Prostate gland (tissue), 2 donors: ENCODE measurements around the gene JMJD4. TPM values are rescaled to one million over a fixed set of nuclear protein-coding genes. Genes with fewer than 3 reads are reported as not detected.

Experiments
- DNase-seq: peaks from one replicate; pipeline ENCODE4 v3.0.0-alpha.2; 2019; ENCODE audit warnings: low spot score
- H3K27ac ChIP-seq, 2 donors: fragments of 200-600 bp; sonication (generic); 2 replicates each; pipeline ENCODE4 v1.5.1; 2017 to 2019
- H3K27me3 ChIP-seq: fragments of 200-600 bp; sonication (generic); replicated peaks from 2 replicates; pipeline ENCODE4 v1.5.1; 2019; ENCODE audit not compliant: insufficient read depth
- H3K36me3 ChIP-seq, 2 donors: fragments of 200-600 bp; sonication (generic); 1 replicate in 1 of 2; 2 replicates in 1 of 2; pipeline versions ENCODE4 v1.5.1 to v1.8.1; 2017 to 2019
- H3K4me1 ChIP-seq: fragments of 200-600 bp; sonication (generic); replicated peaks from 2 replicates; pipeline ENCODE4 v1.5.1; 2019
- H3K4me3 ChIP-seq, 2 donors: fragments of 200-600 bp; sonication (generic); 2 replicates each; pipeline ENCODE4 v1.5.1; 2017 to 2019
- H3K9me3 ChIP-seq: fragments of 200-600 bp; sonication (generic); 2 replicates; pipeline ENCODE4 v1.5.1; 2017
- POLR2A ChIP-seq: fragments of 450-650 bp; IDR thresholded peaks from one replicate; pipeline ENCODE4 v1.6.1; 2016; ENCODE audit warnings: antibody characterized with exemption, mild to moderate bottlenecking
- POLR2AphosphoS5 ChIP-seq: sonication (generic); formaldehyde crosslinking; IDR thresholded peaks from one replicate; pipeline ENCODE4 v1.6.1; 2017; ENCODE audit warnings: antibody characterized with exemption
- WGBS: methylation state at CpG from one replicate; pipeline ENCODE4 v1.1.5; 2018; 5-methylcytosine and 5-hydroxymethylcytosine counted together
- intact Hi-C: fragments of 100-400 bp; cut with DNase I; formaldehyde crosslinking; loops from one replicate; pipeline ENCODE4 v1.14.2; 2022
- total RNA-seq, 2 donors: library from RNA; depleted of rRNA; stranded (reverse); fragments of >200 nt; gene quantifications; one replicate each; pipeline ENCODE4 v1.1.0, GENCODE V29; 2016
- TF ChIP-seq, protein P1 (sequence below), 4 experiments: fragments of 200-600 bp in 2 of 4; fragments of 450-650 bp in 2 of 4; sonication (generic) in 2 of 4; IDR thresholded peaks; 1 replicate in 3 of 4; 2 replicates in 1 of 4; pipeline ENCODE4 v1.5.1; 2016 to 2019; ENCODE audit warnings: antibody characterized with exemption in 4 of 4, mild to moderate bottlenecking in 2 of 4, moderate library complexity in 2 of 4

The JMJD4 gene
- total RNA-seq, 2 donors from 2014 or later: 29.8 to 38.3 TPM

DNA sequence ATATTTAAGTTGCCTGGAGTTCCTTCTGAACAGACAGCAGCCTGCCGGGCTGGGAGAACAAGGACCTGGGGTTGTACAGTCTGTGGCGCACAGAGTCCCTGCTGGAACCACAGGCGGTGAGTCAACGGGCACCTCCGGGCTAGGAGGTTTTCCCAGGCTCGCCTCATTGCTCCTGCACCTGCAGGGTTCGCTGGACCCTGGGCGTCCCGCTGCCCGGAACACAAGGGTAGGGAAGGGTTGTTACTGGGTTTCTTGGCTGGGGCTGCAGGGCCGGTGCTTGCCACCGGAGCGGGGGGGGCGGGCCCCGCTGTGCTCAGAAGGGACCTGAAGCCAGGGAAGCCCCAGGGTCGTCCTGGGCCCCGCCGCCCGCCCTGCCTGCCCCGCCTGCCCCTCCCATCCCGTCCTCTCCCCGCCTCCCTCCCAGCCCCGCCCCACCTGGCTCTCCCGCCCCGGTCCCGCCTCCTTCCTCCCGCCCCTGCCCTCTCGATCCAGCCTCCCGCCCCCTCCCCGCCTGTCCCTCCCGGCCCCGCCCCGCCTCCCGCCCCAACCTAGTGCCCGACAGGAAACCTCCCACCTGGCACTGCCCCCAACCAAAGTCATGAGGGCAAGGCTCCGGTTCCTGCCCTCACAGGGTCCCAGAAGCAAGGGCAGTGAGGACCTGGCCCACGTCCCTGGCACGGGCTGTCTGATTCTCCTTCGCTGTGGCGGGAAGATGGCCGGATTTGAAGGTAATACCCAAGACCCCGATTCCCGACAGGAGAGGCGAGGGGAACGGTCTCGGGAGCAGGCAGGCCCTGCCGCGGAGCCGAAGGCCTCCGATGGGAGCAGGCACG is 6.8 kb downstream of the JMJD4 start:
- no peaks in the 10 kb centered on the region for H3K9me3 ChIP-seq
- H3K36me3 ChIP-seq: peaks cover 0 to 3% of the 10 kb centered on the region in 2 donors
- WGBS: under 1% methylated on average over 27 of the region's 51 CpGs
- DNase-seq: peak; percentile 84
- TF ChIP-seq, protein P1, sequence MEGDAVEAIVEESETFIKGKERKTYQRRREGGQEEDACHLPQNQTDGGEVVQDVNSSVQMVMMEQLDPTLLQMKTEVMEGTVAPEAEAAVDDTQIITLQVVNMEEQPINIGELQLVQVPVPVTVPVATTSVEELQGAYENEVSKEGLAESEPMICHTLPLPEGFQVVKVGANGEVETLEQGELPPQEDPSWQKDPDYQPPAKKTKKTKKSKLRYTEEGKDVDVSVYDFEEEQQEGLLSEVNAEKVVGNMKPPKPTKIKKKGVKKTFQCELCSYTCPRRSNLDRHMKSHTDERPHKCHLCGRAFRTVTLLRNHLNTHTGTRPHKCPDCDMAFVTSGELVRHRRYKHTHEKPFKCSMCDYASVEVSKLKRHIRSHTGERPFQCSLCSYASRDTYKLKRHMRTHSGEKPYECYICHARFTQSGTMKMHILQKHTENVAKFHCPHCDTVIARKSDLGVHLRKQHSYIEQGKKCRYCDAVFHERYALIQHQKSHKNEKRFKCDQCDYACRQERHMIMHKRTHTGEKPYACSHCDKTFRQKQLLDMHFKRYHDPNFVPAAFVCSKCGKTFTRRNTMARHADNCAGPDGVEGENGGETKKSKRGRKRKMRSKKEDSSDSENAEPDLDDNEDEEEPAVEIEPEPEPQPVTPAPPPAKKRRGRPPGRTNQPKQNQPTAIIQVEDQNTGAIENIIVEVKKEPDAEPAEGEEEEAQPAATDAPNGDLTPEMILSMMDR (IDR thresholded peaks at IDR 0.05): no peak
- TF ChIP-seq POLR2A (no peak), POLR2AphosphoS5 (no peak)
- no peaks in the 10 kb centered on the region for H3K27me3 ChIP-seq
- intact Hi-C loops: no loop called here
- peak overlapping the region; percentile 65 to 73 for H3K27ac ChIP-seq
- peaks cover 5% of the 10 kb centered on the region for H3K4me1 ChIP-seq
- peak overlapping the region; percentile 42 to 46 for H3K4me3 ChIP-seq

DNA sequence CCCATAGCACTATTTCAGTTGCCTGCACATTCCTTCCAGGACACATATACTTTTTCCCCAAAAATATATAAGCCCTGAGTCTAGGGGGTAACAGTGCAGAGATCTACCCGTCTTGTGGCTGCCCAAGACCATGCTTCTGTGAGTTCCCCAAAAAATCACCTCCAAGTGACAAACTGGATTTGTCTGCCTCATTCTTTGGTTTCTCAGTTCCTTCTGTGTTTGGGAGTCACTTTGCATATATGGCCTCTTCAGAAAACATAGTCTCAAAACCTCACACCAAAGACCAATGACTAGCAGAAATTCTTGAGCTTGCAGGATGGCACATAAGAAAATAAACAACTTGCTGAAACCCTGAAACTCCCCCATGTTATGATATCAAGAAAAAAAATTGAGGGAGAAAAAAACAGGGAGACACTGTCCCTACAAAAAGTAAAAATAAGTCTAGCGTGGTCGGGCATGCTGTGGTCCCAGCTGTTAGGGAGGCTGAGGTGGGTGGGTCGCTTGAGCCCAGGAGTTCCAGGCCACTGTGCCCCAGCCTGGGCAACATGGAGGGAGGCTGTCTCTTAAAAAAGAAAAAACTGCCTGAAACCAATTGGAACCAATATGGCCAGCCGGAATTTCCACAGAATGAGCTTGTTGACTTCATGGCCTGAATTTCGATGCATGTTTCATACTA is 8.0 kb downstream of the JMJD4 start:
- H3K4me1 ChIP-seq: peaks cover 5% of the 10 kb centered on the region
- TF ChIP-seq, protein P1 (IDR thresholded peaks at IDR 0.05): no peak
- TF ChIP-seq POLR2A (no peak), POLR2AphosphoS5 (no peak)
- no peaks in the 10 kb centered on the region for H3K27me3 ChIP-seq
- WGBS: 82% methylated on average over 6 of the region's 6 CpGs
- no peaks in the 10 kb centered on the region for H3K36me3 ChIP-seq
- H3K9me3 ChIP-seq: no peaks in the 10 kb centered on the region
- intact Hi-C loops: no loop called here
- no peak for DNase-seq
- no peak overlapping the region for H3K27ac ChIP-seq
- H3K4me3 ChIP-seq: no peak overlapping the region

DNA sequence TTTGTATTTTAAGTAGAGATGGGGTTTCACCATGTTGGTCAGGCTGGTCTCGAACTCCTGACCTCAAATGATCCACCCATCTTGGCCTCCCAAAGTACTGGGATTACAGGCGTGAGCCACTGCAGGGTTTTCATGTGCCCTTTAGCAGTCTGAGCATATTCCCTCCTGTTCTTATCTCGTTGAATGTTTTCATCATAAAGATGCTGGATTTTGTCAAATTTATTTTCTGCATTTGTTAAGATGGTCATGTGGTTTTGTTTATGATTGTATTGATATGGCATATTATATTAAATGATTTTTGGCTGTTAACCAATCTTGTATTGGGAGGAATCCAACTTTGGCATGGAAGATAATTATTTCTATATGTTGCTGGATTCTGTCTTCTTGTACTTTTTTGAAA is 8.8 kb downstream of the JMJD4 start:
- Histone ChIP-seq H3K36me3 (no peaks in the 10 kb centered on the region), H3K4me3 (no peak overlapping the region), H3K4me1 (peaks cover 5% of the 10 kb centered on the region), H3K9me3 (no peaks in the 10 kb centered on the region), H3K27me3 (no peaks in the 10 kb centered on the region), H3K27ac (no peak overlapping the region)
- 65% methylated on average over 3 of the region's 3 CpGs for WGBS
- DNase-seq: no peak
- TF ChIP-seq POLR2A: no peak
- TF ChIP-seq, protein P1 (IDR thresholded peaks at IDR 0.05): no peak
- no peak for TF ChIP-seq POLR2AphosphoS5
- intact Hi-C loops: no loop called here

DNA sequence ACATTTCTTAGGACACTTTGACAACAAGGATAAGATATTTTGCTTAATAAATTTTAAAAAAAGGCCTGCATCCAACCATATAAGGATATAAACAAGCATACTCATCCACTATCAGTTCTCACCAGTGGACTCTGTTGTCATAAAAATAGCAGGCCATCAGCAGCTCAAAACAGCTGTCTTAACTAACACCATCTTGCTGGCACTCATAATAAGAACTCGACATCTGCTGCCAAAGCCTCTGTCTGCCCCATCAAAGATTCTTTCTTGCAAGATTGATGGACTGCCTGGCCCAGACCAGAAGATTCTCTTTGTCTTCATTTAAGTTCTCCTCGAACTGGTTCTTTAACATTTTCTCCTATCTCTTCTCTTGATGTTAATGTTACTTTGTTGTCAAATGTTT is 10.1 kb downstream of the JMJD4 start:
- H3K4me1 ChIP-seq: peaks cover 5% of the 10 kb centered on the region
- no peaks in the 10 kb centered on the region for H3K27me3 ChIP-seq
- WGBS: 32% methylated on average over 2 of the region's 2 CpGs
- TF ChIP-seq, protein P1 (IDR thresholded peaks at IDR 0.05): no peak
- TF ChIP-seq POLR2A (no peak), POLR2AphosphoS5 (no peak)
- H3K36me3 ChIP-seq: no peaks in the 10 kb centered on the region
- no peak for DNase-seq
- no peak overlapping the region for H3K27ac ChIP-seq
- intact Hi-C loops: no loop called here
- H3K9me3 ChIP-seq: no peaks in the 10 kb centered on the region
- H3K4me3 ChIP-seq: no peak overlapping the region
